Measurements from ENCODE around the gene AGO4. TPM values are rescaled to one million over a fixed set of nuclear protein-coding genes. Genes with fewer than 3 reads are reported as not detected.

The AGO4 gene
- total RNA-seq, 1 donor from 2014 or later = 26.4 TPM

GRCh38 chr1:35847935-35848565 lies 40.2 kb downstream of the AGO4 start:
- H3K36me3 ChIP-seq = no peaks in the 10 kb centered on the region
- no peak overlapping the region for H3K27ac ChIP-seq
- H3K4me3 ChIP-seq = no peak overlapping the region
- no peaks in the 10 kb centered on the region for H3K4me1 ChIP-seq
- Mint-ChIP-seq H3K4me1 (no peaks in the 10 kb centered on the region), H3K9me3 (no peaks in the 10 kb centered on the region), H3K27ac (no peak overlapping the region), H3K4me3 (no peak overlapping the region), H3K36me3 (peaks cover 17% of the 10 kb centered on the region), H3K27me3 (ENCODE audit: insufficient read depth, low read depth) (no peaks in the 10 kb centered on the region)
- H4K20me1 ChIP-seq (ENCODE audit: low read depth) = no peaks in the 10 kb centered on the region
- no peak overlapping the region for H2AFZ ChIP-seq (replicated peaks)
- H3K4me2 ChIP-seq = no peak overlapping the region
- H3F3A ChIP-seq (ENCODE audit: low read depth) = peaks cover 2% of the 10 kb centered on the region
- H3K27me3 ChIP-seq = no peaks in the 10 kb centered on the region
- TF ChIP-seq EZH2 (IDR thresholded peaks at IDR 0.05) (no peak), EZH2phosphoT487 (IDR thresholded peaks at IDR 0.05) (no peak), CTCF (IDR thresholded peaks at IDR 0.05) (no peak)
- H3K79me2 ChIP-seq (ENCODE audit: low read depth) = no peaks in the 10 kb centered on the region
- no peak overlapping the region for H3K9ac ChIP-seq
- no peaks in the 10 kb centered on the region for H3K9me3 ChIP-seq (ENCODE audit: low read depth)
- no peak for DNase-seq (ENCODE audit: low spot score)

- peaks cover 9% of the 10 kb centered on the region for H3F3A ChIP-seq (ENCODE audit: low read depth)
- no peaks in the 10 kb centered on the region for H3K9me3 Mint-ChIP-seq
- DNase-seq (ENCODE audit: low spot score) = no peak
- no peaks in the 10 kb centered on the region for H3K27me3 ChIP-seq
- no peak overlapping the region for H2AFZ ChIP-seq (replicated peaks)
- no peak overlapping the region for H3K4me3 ChIP-seq
- no peak overlapping the region for H3K4me2 ChIP-seq
- H3K27me3 Mint-ChIP-seq (ENCODE audit: insufficient read depth, low read depth) = no peaks in the 10 kb centered on the region
- peaks cover 12% of the 10 kb centered on the region for H3K36me3 Mint-ChIP-seq
- H3K4me3 Mint-ChIP-seq = no peak overlapping the region
- no peak overlapping the region for H3K27ac Mint-ChIP-seq
- peaks cover 7% of the 10 kb centered on the region for H3K36me3 ChIP-seq
- H3K79me2 ChIP-seq (ENCODE audit: low read depth) = no peaks in the 10 kb centered on the region
- no peaks in the 10 kb centered on the region for H4K20me1 ChIP-seq (ENCODE audit: low read depth)
- H3K9me3 ChIP-seq (ENCODE audit: low read depth) = no peaks in the 10 kb centered on the region
- no peak overlapping the region for H3K9ac ChIP-seq
- no peak overlapping the region for H3K27ac ChIP-seq
- no peaks in the 10 kb centered on the region for H3K4me1 Mint-ChIP-seq
- H3K4me1 ChIP-seq = no peaks in the 10 kb centered on the region
- TF ChIP-seq EZH2 (IDR thresholded peaks at IDR 0.05) = no peak
- no peak for TF ChIP-seq EZH2phosphoT487 (IDR thresholded peaks at IDR 0.05)
- TF ChIP-seq CTCF (IDR thresholded peaks at IDR 0.05) = no peak
These were observed 42.2 kb downstream of the AGO4 start for GRCh38 chr1:35850051-35850450.

- Histone ChIP-seq H3K9ac (no peak overlapping the region), H3K4me2 (no peak overlapping the region), H3K79me2 (ENCODE audit: low read depth) (no peaks in the 10 kb centered on the region), H3F3A (ENCODE audit: low read depth) (peaks cover 16% of the 10 kb centered on the region), H3K4me3 (no peak overlapping the region), H4K20me1 (ENCODE audit: low read depth) (no peaks in the 10 kb centered on the region), H3K9me3 (ENCODE audit: low read depth) (no peaks in the 10 kb centered on the region), H2AFZ (replicated peaks) (no peak overlapping the region), H3K4me1 (no peaks in the 10 kb centered on the region), H3K27ac (no peak overlapping the region), H3K27me3 (no peaks in the 10 kb centered on the region), H3K36me3 (peaks cover 7% of the 10 kb centered on the region)
- Mint-ChIP-seq H3K27me3 (ENCODE audit: insufficient read depth, low read depth) (no peaks in the 10 kb centered on the region), H3K4me3 (no peak overlapping the region), H3K4me1 (no peaks in the 10 kb centered on the region), H3K27ac (no peak overlapping the region), H3K36me3 (peaks cover 9% of the 10 kb centered on the region), H3K9me3 (no peaks in the 10 kb centered on the region)
- TF ChIP-seq EZH2 (IDR thresholded peaks at IDR 0.05) = no peak
- TF ChIP-seq EZH2phosphoT487 (IDR thresholded peaks at IDR 0.05) = no peak
- TF ChIP-seq CTCF (IDR thresholded peaks at IDR 0.05) = no peak
- DNase-seq (ENCODE audit: low spot score) = no peak
These were observed 42.9 kb downstream of the AGO4 start for GRCh38 chr1:35850716-35851115.

All from neural progenitor cell (in vitro differentiated cells).